GM19438 (cell line): ENCODE data around the gene TMUB2.

Experiments
- ATAC-seq: cut with Tn5 transposase; IDR thresholded peaks from one replicate; pipeline ENCODE4 v1.9.1; 2021; ENCODE audit warnings: low read depth; ENCODE audit not compliant: unreplicated experiment

TMUB2 gene

DNA sequence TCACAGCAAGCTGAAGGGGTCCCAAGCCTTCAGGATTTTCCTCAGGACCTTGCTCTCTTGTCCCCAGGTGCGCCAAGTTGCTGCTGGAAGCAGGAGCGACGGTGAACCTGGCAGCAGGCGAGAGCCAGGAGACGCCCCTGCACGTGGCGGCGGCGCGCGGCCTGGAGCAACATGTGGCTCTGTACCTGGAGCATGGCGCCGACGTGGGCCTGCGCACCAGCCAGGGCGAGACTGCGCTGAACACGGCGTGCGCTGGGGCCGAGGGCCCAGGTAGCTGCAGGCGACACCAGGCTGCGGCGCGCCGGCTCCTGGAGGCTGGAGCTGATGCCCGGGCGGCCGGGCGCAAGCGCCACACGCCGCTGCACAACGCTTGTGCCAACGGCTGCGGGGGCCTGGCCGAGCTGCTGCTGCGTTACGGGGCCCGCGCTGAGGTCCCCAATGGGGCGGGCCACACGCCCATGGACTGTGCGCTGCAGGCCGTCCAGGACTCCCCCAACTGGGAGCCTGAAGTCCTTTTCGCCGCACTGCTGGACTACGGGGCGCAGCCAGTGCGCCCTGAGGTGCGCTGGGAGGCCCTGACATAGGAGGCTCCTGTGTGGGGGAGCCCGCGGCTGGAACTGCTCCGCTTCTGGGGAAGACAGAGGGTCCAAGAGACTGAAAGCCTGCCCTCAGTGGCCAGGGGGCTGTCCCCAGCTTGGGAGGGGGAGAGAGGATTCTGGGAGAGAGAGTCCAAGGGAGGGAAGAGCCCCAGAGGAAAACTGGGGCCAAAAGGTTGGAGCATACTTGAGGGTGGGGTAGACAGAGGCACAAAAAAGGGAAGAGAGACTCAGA is 9.9 kb upstream of the TMUB2 start:
- no peak for ATAC-seq

DNA sequence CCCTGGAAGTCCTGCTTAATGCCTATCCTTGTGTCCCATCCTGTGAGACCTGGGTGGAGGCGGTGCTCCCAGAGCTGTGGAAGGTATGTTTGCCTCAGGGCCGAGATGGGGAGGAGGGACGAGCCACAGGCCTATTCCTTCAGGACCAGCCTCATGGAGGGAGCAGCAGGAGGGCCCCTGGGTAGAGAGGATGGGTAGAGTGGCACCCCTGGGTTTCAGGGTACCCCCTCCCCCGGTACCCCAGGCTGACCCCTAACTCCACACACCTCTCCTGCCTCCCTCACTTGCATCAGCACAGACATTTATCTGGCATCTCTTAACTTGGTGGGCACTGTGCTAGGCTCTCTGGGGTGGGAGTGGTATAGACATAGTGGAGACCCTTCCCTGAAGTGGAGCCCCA is 9.1 kb upstream of the TMUB2 start:
- no peak for ATAC-seq

DNA sequence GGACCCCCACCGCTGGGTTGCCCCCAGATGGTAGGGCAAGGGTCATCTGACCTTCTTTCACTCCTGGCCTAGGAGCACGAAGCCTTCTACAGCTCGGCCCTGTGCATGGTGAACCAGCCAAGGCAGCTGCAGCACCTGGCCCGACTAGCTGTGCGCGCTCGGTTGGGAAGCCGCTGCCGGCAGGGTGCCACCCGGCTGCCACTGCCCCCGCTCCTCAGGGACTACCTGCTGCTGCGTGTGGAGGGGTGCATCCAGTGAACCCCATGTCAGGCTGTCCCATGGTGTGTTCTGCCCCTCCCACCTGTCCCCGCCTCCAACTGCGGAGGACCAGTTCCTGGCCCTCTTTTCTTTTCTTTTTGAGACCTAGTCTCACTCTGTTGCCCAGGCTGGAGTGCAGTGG is 8.6 kb upstream of the TMUB2 start:
- no peak for ATAC-seq

DNA sequence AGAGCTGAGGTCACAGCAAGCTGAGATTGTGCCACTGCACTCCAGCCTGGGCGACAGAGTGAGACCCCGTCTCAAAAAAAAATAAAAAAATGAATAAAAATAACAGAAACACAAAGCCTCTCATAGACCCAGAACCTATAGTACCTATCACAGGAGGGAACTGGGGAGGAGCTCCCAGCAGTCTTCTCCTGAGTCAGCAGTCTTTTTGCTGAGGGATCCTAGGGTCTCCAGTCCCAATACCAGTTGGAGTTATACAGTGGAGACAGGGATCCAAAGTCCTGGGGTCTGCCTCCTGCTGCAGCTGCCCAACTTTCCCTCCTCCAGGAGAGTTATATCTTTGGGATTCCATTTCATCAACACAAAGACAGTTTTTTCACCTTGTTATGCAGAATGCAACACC is 3.7 kb upstream of the TMUB2 start:
- ATAC-seq: no peak

DNA sequence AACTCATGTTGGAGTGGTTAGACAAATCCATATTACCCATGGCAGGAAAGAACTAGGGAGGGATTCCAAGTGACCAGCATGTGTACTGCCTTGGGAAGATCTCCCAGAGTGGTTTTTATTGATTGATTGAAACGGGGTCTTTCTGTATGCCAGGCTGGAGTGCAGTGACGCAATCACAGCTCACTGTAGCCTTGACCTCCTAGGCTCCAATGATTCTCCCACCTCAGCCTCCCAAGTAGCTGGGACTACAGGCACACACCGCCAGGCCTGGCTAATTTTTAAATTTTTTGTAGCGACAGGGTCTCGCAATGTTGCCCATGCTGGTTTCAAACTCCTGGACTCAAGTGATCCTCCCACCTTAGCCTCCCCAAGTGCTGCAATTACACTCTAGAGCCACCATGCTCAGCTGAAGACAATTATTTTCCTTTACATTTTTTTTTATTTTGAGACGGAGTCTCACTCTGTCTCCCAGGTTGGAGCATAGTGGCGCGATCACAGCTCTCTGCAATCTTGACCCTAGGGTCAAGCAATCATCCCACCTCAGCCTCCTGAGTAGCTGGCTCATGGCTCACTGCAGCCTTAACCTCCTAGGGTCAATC is 2.5 kb upstream of the TMUB2 start:
- ATAC-seq: no peak

DNA sequence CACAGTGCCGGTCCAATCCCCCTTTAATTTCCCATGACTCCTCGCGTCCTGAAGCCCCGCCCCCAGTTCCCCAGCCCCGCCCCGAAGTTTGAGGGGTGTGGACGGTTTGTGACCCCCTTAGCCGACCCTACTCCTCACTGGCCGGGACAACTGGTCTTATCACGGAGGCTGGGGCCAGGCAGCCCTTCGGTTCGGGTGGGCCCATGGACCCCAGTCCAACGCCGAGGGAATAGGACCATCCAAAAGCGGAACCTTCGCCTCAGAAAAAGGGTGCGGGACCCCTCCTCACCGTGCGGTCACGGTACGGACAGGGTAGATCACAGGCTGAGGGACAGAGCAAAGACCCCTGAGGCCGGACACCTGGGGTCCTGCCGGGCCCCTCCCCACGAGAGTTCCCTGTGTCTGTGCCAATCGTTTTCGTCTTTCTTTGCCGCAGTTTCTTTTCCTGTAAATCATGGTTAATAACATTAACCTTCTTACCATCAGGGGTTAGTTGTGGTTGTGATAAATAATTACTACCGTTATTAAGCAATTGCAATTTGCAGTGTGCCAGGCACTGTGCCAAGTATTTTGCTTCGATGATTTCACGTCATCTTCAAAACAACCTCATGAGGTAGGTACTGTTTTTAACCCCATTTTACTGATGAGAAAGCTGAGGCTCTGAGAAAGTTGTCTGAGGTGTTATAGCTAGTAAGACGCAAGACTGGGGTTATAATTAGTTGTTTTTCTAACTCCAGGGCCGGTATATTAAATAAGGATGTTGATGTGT is 543 bp downstream of the TMUB2 start:
- ATAC-seq: peak; percentile 54

DNA sequence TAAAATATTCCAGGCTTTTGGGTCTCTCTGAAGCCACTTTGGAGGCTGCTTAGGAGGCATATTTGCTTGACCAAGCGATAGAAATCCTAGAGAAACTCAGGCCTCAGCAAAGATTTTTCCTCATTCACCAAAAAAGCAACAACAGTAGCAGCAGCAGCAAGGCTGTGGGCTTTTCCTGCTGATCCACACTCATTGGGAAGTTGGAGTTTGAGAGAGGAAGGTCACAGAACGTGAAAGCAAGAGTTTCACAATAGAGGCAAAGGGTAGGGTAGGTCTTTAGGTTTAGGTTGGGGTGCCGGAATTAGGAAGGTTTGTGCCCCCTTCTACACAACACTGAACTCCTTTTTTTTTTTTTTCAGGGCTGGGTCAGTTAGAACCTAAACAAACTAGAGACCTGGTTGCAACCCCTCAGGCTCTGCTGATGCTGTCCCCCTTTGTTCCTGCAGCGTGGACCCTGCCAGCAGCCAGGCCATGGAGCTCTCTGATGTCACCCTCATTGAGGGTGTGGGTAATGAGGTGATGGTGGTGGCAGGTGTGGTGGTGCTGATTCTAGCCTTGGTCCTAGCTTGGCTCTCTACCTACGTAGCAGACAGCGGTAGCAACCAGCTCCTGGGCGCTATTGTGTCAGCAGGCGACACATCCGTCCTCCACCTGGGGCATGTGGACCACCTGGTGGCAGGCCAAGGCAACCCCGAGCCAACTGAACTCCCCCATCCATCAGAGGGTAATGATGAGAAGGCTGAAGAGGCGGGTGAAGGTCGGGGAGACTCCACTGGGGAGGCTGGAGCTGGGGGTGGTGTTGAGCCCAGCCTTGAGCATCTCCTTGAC is 2.0 kb downstream of the TMUB2 start:
- no peak for ATAC-seq

DNA sequence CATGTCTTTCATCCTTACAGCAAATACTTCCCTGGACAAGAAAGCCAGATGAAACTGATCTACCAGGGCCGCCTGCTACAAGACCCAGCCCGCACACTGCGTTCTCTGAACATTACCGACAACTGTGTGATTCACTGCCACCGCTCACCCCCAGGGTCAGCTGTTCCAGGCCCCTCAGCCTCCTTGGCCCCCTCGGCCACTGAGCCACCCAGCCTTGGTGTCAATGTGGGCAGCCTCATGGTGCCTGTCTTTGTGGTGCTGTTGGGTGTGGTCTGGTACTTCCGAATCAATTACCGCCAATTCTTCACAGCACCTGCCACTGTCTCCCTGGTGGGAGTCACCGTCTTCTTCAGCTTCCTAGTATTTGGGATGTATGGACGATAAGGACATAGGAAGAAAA is 3.7 kb downstream of the TMUB2 start:
- no peak for ATAC-seq

DNA sequence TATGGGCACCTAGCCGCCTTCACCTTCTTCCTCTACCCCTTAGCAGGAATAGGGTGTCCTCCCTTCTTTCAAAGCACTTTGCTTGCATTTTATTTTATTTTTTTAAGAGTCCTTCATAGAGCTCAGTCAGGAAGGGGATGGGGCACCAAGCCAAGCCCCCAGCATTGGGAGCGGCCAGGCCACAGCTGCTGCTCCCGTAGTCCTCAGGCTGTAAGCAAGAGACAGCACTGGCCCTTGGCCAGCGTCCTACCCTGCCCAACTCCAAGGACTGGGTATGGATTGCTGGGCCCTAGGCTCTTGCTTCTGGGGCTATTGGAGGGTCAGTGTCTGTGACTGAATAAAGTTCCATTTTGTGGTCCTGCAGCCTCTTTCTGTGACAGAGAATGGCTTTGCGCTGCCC is 4.6 kb downstream of the TMUB2 start:
- no peak for ATAC-seq

DNA sequence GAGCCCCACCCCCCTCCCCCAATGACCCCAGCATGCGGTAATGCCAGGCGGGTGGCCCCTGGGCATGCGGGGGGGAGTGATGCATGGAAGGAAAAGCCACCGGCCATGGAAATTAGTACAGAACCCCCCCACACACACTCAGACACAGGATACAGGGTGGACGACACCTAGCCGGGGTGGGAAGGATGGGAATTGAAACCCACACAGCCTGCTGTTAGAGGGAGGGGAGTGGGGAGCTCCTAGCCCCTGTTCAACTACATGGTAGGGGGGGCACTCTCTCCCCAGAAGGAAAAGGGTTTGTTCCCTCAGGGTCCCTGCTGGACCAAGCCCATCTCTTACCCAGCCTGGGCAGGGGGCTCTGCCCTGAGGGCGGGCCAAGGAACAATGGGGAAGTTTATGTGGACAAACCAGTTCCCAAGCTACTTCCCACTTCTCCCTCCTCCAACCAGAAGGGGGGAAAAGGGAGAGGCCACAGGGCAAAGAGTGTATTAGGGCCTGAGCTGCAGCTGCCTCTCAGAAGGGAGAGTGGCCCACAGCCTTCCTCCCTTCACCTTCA is 5.2 kb downstream of the TMUB2 start:
- no peak for ATAC-seq

DNA sequence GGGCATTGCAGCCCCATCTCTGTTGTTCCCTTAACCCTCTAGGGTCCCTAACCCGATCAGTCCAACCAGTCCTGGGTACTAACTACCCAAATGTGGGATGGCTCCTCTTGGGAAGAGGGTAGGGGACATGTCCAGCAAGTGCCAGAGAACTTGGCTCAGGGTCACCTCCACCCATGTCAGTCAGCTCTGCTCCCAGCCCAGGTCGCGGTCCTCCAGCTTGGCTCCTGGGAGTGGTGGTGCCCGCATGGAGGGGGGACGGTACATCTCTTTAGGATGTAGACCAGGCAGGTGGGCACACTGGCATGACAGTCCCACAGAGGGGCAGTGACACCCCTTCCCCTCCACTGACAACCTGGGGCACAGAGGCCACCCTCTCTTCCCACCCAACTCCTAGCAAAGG is 6.0 kb downstream of the TMUB2 start:
- no peak for ATAC-seq

DNA sequence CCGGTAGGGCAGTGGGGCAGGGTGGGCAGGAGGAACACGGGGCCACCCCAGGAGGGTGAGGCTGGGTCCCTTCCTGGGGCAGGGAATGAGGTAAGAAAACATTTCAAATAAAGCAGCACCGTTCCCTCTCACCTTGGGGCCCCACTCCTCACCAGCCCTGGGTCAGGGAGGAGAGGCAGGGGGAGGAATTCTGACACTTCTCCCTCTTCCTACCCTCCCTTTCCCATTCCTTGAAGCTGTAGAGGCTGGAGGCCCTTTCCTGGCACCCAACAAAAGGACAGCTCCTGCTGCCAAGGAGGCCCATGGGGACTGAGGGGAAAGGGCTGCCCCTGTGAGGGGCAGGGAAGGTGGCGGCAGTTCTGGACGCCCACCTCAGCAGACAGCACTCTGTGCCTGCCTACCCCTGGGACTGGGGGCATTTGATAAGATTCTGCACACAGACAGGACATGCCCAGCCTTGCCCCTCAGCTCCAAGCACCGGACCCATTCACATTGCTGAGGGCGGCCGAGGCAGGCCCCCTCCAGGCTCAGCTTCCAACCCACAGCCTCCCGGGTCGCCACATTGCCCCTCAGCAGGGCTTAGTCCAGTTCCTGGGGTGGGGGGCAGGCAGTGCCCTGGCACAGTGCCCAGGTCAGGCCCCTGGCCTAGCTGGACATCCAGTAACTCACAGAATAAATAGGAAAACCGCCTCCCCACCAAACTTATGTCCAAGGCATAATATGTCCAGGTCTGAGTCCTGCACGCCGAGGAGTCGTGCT is 6.7 kb downstream of the TMUB2 start:
- ATAC-seq: no peak

DNA sequence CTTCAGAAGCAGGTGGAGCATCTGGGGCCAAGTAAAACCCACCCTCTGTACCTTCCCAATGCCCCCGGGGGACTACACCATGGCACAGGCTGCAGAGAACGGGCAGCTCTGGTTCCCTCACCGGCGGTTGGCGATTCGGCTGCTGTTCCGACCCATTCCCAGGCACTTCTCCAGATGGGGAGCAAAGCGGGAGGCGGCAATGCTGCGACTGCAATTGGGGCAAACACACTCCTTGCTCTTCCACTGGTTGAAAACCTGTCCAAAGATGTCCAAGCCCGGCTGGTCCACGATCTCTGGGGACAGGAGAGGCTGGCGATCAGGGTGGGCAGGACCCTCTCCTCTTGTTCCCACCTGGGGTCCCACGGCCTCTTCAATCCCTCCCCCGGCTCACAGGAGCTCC is 10.3 kb downstream of the TMUB2 start:
- ATAC-seq: no peak

DNA sequence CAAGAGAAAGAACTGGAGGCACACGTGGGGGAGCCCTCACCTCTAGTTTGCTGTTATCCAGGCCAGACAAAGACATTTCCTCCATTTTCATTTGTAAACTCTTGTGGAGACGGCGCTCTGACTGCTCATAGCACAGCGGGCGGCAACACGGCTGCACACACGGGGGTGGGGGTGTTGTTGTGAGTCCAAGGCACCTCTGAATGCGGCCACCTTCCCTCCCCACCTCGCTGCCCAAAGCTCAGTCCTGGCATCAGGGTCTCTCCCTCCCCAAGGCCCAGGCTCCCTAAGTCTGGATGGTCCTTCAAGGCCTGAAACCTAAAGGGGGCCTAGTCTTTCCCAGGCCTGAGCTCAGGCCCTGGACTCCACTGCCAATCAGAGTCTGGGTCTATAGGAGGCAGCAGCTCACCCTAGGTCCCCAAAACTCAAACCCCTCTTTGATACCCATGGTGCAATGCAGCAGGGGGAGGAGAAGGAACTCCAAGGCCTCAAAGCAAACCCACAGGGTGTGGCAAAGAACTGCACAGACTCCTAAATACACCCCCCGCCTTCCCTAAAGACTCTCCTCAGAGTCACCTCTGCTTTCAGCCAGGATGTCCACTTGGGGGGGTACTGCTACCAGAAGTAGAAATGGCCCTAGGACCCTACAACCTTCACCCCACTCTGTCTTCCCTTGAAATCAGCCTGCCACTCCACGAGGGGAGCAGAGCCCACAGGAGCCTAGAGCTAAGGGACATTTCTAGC is 11.4 kb downstream of the TMUB2 start:
- no peak for ATAC-seq

DNA sequence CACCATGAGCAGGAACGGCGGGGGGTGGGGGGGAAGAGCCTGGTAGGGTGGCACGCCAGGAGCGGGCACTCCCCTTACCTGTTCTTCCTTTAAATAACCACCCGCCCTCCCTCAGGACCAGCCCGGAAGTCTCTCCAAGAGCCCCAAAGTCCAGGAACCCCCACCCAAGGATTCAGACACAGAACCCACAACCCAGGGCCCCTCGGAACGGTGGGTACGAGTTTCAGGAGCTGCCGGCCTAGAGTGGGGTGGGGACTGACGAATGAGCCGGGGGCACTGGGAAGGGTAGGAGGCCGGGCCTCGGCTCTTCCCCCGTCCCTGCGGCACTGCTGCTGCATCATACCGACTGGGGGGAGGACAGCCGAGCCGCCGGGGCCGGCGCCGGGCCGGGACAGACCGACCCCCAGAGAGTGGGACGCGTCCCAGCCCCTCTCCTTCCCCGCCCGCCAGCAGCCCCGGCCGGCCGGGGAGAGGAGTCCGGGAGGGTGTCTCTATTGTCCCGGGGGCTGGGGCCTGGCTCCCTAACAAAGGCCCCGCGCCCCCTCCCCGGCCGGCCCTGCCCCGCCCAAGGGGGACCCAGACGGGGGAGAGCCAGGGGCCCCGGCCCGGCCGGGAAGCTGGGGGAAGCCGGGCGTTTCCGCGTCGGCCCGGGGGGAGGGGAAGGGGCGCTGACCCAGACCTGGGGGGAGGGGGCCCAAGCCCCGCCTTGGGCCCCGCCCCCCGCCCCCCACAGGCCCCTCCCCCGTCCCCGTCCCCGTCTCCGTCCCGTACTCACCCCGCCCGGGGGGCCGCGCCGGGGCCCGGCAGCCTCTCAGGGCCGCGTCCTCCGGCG is 12.2 kb downstream of the TMUB2 start:
- ATAC-seq: peak; percentile 9

DNA sequence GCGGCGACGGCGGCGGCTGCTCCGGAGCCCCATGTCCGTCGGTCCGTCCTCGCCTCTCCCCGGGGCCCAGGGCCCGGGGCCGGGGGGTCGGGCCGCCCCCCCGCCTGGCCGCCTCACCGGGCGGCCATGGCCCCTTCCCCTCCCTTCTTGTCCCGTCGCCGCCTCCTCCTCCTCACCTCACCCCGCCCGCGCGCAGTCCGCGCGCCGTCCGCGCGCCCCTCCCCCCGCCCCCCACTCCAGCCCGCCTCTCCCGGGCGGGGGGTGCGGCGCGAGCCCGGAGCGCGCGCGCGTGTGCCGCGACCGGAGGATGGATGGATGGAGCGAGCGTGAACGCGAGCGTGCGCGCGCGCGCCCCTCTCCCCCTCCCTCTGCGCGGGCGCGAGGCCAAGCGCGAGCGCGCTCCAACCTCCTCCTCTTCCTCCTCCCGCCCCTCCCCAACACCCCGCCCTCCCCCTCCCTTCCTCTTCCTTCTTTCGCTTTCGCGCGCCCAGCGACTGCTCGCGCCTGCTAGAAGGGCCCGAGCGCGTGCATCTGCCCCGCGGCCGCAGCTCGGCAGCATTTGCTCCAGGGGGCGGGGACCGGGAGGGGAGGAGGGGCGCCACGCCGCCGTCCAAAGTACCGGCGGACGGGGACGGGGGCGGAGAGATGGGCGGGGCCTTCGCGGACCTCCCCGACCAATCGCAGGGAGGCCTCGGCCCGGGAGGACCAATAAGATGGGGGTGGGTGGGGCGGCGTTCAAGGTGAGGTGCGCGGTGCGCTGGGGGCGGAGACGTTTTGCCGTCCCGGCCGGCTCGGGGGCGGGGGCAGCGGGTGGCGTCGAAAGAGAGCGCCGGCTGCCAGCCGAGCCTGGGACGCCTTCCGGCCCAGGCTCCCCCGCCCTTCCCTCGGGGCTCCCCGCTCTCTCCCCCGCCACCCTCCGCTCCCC is 13.0 kb downstream of the TMUB2 start, which contains the start of gene ATXN7L3:
ATXN7L3 (minus strand) TSS at position 332 of the 925 bp plus-strand sequence. CDS start 1,814 bp downstream, outside the sequence.
- ATAC-seq: peak; percentile 48
